Endothelial cell of umbilical vein (primary cell): ENCODE results near the gene TMEM132A.

Experiments used
- EZH2 ChIP-seq: IDR thresholded peaks from 2 replicates; pipeline ENCODE4 v1.6.1; 2012; ENCODE audit warnings: borderline replicate concordance, low read depth, mild to moderate bottlenecking, moderate library complexity, low read length, inconsistent platforms; ENCODE audit not compliant: severe bottlenecking
- FOS ChIP-seq: IDR thresholded peaks from 2 replicates; pipeline ENCODE4 v1.6.1; 2011; ENCODE audit warnings: mild to moderate bottlenecking, low read length, moderate library complexity, borderline replicate concordance; ENCODE audit not compliant: insufficient read depth
- JUN ChIP-seq: IDR thresholded peaks from 2 replicates; pipeline ENCODE4 v1.6.1; 2011; ENCODE audit warnings: borderline replicate concordance, low read depth; ENCODE audit not compliant: insufficient read length, insufficient read depth
- MYC ChIP-seq: IDR thresholded peaks from one replicate; pipeline ENCODE4 v1.6.1; 2011; ENCODE audit warnings: mild to moderate bottlenecking, low read depth, low read length
- POLR2A ChIP-seq: IDR thresholded peaks from 2 replicates; pipeline ENCODE4 v1.6.1; 2012; ENCODE audit warnings: low read depth, mild to moderate bottlenecking, control low read depth, low read length
- POLR2AphosphoS5 ChIP-seq: IDR thresholded peaks from 2 replicates; pipeline ENCODE4 v1.6.1; 2012; ENCODE audit warnings: low read depth, mild to moderate bottlenecking, control low read depth, low read length, moderate library complexity; ENCODE audit not compliant: insufficient read depth
- TF ChIP-seq, protein P1 (sequence below), 2 donors: IDR thresholded peaks; 1 replicate in 1 of 2; 2 replicates in 1 of 2; pipeline ENCODE4 v1.5.1; 2011; ENCODE audit warnings: low read length in 2 of 2, mild to moderate bottlenecking in 2 of 2, moderate library complexity in 2 of 2, control low read depth in 1 of 2, inconsistent platforms in 1 of 2, low read depth in 1 of 2; ENCODE audit not compliant: insufficient read depth in 1 of 2; ENCODE audit errors: extremely low read depth in 1 of 2
- TF ChIP-seq, protein P2 (sequence below): IDR thresholded peaks from 2 replicates; pipeline ENCODE4 v1.6.1; 2011; ENCODE audit not compliant: insufficient read depth, insufficient read length

DNA sequence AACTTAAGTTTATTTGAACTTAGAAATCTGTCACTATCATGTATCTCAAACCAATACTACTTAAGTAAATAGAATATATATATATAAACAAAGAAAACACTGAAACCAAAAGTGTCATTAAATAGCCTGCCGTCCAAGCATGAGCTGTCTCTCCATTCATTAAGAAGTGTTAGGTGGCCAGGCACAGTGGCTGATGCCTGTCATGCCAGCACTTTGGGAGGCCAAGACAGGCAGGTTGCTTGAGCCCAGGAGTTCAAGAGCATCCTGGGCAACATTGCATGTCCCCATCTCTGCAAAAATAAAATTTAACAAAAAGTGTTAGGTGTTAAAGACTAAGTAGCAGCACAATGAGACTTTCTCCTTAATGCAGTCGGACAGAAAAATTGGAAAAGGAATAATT is 61.2 kb downstream of the TMEM132A start:
- TF ChIP-seq, protein P1, sequence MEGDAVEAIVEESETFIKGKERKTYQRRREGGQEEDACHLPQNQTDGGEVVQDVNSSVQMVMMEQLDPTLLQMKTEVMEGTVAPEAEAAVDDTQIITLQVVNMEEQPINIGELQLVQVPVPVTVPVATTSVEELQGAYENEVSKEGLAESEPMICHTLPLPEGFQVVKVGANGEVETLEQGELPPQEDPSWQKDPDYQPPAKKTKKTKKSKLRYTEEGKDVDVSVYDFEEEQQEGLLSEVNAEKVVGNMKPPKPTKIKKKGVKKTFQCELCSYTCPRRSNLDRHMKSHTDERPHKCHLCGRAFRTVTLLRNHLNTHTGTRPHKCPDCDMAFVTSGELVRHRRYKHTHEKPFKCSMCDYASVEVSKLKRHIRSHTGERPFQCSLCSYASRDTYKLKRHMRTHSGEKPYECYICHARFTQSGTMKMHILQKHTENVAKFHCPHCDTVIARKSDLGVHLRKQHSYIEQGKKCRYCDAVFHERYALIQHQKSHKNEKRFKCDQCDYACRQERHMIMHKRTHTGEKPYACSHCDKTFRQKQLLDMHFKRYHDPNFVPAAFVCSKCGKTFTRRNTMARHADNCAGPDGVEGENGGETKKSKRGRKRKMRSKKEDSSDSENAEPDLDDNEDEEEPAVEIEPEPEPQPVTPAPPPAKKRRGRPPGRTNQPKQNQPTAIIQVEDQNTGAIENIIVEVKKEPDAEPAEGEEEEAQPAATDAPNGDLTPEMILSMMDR (IDR thresholded peaks at IDR 0.05; ENCODE audit: extremely low read depth in 1 of 2, insufficient read depth in 1 of 2, low read depth in 1 of 2, low read length in 2 of 2): no peak
- TF ChIP-seq POLR2AphosphoS5 (no peak), POLR2A (no peak), MYC (no peak), EZH2 (no peak), FOS (no peak), JUN (no peak)
- TF ChIP-seq, protein P2, sequence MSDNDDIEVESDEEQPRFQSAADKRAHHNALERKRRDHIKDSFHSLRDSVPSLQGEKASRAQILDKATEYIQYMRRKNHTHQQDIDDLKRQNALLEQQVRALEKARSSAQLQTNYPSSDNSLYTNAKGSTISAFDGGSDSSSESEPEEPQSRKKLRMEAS: no peak
